HG02588 (cell line): ENCODE measurements around the gene VSX1.

Source experiments
- ATAC-seq: cut with Tn5 transposase; IDR thresholded peaks from one replicate; pipeline ENCODE4 v1.9.1; 2021; ENCODE audit warnings: mild to moderate bottlenecking, moderate library complexity; ENCODE audit not compliant: unreplicated experiment

VSX1 gene

DNA sequence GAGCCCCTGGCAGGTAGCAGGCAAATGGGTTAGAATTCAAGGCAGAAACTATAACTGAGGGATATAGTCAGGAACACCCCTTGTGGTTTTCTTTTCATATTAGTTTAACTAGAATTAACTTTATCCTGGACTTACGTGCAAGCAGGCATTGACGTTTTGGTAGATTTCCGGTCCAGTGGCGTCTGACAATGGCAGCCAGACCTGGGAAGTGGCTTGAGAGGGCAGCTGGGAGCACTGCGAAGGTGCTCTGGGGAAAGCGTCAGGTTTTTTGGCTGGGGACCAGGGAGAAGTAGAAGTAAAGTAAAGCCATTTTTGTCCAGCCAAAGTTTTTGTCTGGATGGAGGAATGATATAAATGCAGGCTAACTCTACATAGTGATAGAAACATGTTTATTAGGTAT, 15.6 kb downstream of the VSX1 start:
- no peak for ATAC-seq

DNA sequence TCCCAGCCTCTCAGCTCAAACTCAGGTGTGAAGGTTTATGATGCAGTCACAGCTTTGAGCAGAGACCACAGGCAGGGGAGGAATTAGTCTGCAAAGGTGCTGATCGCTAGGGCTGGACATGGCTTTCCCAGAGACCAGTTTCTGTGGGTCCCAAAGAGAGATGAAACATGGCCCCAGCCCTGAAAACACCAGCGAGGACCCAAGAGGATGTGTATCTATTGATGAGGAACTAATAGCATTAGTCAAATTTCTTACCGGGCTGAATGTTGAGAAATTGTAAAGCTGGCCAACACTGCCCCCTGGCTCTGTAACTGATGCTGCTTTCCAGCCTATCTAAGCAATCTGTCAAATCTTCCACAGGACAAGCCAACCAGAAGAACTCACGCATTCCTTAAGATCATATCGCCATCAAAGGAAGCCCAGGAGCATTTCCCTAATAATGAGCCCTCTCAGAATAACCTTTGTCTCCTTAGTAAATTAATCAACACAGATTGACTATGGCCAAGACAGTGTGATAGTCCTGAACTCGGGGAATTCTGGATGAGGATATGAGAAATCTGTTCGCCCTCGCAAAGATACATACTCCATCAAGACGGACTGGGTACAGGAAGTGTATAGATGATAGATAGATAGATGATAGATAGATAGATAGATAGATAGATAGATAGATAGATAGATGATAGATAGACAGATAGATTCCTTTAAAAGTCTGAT, 16.2 kb downstream of the VSX1 start:
- peak; percentile 62 for ATAC-seq

DNA sequence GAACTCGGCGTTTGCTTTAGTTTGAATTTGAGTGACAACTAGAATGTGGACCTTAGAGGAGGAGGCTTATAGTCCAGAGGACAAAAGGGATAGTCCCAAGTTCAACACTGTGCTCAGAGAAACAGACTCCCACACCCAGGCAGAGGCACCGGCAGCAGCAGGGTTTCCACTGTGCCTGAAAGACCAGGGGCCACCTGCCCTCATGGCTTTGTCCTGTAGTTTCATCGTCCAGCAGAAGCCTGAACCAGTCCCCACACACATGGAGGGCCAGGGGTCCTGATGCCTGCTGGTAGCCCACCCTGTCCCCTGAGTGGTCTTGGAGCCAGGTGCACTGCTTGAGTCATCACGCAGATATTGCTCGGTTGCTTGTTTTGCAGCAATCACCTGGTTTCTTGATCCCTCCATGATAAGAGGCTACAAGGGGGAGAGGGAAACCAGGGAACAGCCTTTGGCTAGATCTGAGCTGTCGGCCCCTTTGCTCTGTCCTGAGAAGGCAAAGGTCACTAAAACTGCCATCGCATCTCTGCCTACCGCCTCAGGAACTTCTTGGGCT, 16.8 kb downstream of the VSX1 start:
- no peak for ATAC-seq

DNA sequence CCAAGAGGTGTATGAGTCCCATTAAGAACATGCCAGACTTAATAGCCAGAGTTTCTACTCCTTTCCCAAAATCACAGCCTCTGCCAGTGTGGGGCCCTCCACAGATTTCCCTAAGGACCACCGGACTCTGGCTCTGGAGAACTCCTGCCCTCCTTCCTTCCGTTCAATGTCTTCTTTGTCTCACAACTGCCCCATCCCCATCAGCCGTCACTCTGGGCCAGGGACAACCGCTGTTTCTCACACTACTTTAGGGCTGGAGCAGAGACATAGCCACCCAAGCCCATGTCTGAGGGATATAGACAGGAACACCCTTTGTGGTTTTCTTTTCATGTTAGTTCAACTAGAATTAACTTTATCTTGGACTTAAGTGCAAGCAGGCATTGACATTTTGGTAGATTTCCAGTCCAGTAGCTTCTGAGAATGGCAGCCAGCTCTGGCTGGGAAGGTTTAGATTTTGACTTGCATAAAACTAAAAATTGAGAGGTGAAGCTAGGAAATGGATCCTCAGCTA, 17.3 kb downstream of the VSX1 start:
- no peak for ATAC-seq

DNA sequence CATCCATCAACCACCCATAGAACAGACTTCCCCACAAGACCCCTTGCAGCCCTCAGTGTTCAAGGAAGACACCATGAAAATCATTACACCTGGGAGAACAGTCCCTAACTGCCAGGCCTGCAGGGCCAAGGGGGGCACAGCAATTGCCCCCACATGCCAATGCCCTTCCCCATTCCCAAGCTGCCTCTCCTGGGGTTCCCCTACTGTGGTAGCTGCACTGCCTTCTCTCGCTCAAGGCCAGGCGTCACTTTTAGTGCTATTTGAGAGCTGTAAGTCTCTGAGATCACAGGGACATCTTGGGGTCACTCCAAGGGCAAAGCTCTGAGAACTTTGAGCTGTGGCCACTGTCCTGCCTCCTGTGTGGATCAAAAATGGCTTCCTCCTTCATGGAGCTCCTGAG, 18.0 kb downstream of the VSX1 start:
- no peak for ATAC-seq

DNA sequence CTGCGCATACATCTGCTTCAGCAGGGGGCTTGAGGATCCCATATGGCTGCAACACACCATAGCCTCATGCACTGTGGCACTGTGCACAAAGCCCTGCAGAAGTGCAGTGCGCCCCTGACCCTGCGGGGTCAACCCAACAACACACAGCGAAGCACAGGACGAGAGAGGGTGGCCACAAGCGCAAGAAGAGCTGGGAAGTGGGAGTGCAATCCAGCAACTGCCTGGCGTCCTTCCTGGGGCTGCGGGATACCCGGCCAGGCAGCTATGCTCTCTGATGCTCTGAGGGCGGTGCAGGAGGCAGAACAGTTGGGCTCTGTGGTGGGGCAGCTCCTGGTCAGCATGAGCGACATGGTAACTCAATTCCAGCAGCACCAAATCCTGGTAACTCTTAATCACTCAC, 18.4 kb downstream of the VSX1 start:
- ATAC-seq, result no peak

DNA sequence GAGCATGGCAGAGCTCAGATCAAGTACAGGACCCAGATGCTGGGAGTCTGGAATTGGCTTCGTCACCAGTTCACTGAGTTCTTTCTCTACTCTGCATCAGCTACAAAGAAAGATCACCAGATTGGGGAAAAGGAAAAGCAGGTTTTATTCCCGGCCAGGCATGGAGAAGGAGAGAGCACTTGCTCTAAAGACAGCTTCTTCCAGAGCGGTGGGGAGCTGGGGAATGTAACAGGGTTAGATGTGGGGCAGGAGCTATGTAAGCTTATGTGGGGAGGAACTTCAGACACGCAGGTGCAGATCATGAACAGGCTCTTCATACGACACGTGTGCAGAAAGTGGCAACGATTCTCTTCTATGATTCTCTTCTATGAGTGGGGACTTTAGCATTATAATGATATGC, 19.1 kb downstream of the VSX1 start:
- no peak for ATAC-seq

DNA sequence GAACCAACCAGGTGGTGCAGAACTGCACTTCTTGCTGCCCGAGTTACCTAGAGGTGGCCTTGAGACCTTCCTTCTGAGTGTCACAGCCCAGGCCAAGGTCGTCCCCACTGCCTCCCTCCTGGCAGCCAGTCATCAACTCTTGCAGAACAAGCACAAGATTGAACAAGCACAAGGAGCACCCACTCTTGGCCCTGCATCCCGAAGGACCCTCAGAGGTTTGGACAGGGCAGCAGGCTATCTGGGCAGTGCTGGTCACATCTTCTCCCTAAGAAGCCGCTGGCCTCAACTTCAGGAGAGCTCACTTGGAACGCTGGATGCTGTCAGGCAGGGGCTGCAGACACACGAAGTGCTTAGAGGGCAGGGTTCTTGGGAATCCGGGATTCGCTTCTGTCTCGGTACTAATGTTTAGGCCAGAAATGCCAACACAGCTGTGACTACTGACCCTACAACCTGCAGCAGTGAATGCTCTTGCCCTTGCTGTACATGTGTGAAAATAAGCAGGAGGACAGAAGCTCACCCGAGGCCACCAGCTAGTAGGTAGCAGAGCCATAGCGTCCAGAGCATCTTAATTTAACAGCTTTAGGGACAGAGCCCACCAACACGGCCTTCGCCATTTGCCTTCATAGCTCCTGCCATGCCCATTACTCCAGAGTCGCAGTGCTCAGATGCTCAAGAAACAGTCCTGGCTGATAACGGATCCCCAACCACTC, 20.0 kb downstream of the VSX1 start:
- ATAC-seq, result no peak

DNA sequence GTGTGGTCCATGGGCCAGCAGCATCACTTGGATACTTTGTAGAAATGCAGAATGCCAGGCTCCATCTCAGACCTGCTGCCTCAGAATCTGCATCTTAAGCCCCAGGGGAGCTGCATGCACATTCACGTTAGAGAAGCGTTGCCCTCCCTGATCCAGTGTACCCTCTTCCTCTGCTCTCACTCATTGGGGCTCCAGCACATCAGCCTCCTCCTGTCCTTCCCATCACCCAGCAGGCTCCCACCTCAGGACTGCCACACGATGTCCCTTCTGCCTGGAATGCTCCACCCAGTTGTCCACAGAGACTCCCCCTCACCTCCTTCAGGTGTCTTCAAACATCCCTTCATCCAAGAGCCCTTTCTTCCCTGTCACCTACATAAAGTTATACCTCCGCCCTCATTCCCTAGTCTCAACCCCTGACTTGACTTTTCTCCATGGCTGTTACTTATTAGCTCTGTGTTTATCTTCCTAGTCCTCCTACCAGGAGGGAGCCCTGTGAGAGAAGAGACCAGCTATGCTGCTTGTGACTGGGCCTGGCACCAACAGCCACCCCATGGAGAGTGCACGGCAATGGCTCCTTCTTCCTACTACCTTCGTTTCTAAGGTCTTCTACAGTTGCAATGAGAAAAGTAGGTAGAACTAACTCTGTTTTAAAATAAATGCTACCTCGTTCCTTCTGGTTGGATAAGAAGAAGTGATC, 20.7 kb downstream of the VSX1 start:
- ATAC-seq, result no peak

DNA sequence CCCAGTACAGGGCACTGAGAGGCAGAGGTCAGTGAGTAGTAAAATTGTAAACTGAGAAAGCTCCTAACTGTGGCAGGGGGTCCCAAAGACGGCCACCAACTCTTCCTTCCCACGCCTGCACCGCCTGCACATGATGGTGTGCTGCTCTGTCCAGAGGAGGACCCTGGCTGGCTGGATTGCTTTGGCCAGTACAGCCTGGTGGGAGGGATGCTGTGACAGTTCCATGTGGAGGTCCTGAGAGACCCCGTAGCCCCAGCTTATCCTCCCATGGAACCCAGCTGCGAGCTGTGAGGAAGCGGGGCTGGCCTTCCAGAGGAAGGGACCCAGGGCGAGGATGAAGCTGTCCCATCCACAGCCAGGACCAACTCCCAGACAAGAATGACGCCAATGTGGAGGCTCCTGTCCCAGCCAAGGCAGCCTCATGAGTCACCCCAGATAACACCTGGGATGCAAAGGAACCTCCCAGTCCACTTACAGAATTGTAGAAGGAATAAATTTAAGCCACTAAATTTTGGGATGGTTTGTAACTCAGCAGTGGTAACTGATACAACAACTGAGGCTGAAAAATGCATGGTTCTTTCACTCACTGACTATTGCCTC, 22.0 kb downstream of the VSX1 start:
- ATAC-seq, result no peak

DNA sequence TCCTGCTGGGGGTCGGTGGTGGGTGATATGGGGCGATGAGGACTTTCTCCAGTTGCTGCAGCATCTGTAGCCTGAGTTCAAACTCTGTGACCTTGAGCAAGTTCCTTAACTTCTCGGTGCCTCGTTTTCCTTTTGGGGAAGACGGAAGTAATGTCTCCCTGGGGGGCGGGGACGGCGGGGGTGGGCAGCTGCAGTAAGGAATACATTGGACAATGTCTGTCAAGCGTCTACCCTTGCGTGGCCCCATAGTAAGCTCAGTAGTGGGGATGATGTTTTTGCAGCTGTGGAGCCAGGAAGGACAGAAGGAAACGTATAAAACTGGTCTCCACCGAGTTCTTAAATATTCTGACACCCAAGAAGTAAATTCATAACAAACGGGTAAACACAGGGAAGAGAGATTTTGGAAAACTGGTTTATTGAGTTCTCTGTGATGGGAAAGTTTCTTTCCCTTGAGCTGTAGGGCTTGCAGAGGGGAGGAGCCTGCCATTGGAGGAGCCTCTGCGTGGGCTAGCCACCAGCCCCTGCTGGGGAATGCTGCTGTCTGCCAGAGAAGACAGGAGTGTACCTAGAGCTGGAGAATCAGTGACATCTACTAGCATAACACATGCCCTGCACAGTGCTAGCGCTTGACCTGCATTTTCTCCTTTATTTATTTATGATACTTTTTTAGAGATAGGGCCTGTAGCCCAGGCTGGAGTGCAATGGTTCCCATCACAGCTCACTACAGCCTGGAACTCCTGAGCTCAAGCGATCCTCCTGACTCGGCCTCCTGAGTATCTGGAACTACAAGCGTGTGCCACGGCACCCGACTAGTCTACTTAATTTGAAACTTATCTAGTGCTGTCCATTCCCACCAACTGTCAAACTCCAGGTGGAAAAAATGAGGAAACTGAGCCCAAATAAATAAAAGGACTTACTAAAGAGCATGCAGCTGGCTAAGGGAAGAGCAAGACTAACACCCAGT, 22.8 kb downstream of the VSX1 start:
- no peak for ATAC-seq

DNA sequence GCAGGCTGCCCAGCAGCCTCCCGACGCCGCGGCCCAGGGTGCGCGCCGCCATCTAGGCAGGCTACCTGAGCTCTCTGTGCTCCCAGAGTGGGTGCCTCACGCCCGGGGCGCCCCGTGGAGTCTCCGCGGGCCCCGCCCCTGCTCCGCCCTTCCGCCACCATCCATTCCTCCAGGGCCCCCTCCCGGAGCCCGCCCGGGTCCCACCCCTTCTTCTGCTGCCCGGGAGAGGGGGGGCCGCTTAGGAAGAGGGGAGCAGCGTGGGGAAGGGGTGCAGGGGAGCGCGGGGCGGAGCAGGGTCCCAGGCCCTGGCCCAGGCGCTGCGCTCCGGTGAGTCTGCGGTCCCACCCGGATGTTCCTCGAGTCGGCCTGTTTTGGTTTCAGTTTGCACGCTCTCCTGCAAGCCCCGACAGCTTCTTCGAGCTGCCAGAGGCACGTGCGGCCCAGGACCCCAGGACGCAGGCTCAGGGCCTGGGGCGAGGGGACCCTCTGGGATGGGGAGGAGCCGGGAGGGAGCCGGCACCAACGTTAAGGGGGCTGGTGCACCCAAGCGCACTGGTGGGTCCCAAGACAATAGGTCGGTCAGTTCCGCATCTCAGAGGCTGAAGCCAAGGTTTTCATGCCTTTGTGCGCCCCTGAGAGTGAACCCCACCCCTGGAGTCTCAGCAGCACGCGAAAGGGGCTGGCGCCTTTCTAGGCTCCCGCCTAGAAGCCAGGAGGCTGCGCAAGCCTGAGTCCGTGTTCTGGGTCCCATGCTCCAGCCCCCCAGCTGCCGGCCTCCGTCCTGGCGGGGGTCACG, 23.7 kb downstream of the VSX1 start, which contains the start of gene ACSS1:
TSS of gene ACSS1 (minus strand) at position 89 of the 796 bp plus-strand sequence. CDS start at position 52, 37 bp downstream.
- ATAC-seq, result peak; percentile 64

DNA sequence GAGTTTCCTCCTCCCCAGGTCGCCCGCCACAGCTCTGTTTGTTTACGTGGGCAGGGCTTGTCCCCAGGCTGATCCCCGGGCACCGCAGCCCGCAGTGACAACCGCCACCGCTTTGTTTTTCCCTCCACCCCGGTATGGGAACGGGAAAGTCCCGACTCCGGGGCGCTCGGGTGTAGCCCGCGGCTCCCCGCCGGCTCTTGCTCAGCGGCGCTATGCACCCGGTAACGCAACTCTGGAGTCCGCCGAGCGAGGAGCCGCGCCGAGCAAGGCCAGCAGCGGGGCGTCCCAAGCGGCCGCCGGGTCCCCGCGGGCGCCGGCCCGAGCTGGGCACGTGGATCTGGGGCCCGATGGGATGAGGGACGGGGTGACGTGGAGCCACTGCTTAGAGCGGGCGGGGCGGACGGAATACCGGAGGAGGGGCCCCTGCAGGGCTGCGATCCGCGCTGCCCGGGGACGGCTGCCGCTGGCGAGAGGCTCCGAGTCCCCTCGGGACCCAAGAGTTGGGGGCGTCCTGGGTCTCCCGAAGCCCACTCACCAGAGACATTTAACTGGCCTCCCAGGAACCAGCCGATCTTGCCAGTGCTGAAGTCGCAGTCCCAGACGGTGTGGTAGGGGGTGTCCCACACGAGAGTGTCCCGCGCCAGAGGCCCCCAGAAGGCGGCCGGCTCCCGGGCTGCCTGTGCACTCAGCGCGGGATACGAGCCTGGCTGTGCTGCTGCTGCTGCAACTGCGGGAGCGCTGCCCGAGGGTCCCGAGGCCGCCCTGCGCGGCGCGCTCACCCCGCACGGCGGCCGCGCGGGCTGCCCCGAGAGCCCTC, 24.5 kb downstream of the VSX1 start:
- ATAC-seq, result peak; percentile 34

DNA sequence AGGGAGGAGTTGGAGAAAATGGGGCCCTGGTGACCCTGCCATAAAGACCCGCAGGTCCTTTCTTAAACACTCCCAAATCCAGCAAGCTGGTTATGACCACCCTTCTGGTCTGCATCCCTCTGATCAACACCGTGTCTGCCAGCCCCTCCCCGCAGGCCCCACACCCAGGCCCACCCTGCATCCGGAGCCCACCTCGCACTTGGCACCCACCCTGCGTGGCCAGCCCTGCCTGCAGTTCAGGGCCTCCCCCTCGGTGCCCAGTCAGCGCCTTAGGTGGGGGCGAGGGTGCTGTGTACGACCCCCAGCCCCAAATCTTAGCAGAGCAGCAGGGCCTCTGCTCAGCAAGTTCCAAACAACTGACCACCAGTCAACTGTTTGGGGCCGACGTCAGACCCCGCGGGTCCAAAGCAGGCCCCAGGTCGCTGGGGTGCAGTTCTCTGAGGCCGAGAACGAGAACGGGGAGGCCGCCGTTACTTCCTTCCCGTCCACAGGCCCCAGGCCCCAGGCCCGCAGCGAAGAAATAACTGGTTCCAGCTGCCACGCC, 25.2 kb downstream of the VSX1 start:
- ATAC-seq, result no peak

DNA sequence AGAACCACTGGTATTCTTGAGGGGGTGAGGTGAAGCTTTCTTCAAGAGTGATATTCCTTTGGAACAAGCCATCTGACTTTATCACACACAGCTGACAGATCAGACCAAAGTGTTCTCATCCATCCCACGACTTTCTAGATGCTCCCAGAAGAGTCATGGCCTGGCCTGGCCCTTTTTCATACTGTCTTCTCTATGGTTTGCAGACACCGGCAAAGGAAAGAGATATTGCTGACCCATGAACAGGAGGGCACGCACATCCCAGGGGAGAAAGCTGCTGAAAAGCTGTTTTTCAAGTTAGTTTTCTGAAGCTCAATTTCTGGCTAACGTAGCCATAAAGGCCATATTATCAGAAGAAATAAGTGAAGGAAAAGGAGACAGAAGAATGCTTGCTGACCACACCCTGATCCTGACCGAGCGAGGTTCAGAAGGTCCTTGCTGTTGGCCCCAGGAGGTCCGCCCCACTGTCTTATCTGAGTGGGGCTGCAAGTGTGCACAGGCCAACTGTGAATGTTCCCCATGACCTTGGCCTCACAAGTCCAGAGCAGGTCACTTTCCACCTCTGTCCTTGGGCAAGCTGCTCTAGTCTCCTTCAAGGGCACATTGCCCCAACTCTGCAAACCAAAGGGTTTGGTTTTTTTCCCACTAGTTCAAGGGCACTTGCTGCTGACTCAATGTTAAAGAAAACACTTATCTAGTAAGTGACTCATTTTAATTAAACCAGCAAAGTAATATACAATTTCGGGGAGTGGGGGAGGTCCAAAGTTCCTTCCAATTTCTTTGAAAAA, 26.0 kb downstream of the VSX1 start:
- no peak for ATAC-seq

DNA sequence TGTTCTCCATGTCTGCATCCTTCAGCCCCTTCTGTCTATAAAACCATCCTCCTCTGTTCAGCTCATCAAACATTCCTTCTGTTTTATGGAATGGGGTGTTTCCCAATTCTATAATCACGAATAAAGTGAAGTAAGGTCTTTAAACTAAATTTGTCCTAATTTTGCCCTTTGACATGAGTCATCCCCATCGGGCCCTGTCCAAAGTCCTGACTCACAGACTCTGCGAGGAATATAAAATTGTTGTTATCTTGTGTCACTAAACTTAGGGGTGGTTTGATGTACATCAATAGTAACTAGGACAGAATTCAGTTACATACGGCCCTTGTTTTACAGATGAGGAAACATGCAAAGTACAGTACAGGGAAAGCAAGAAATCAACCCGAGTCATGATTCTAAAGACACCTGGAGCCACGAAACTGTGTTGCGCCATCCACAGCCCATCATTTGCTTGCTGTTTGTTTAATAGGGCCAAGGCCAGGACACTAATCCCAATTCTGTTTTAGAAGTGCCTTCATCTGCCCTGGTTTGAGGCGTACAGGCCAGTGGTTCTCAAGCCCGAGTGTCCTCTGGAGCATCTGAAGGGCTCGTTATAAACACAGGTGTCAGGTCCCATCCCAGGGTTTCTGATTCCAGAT, 26.8 kb downstream of the VSX1 start:
- no peak for ATAC-seq
